ENCODE measurements around the gene DLK2. TPM values are rescaled to one million over a fixed set of nuclear protein-coding genes. Genes with fewer than 3 reads are reported as not detected.
"Not testable (repeated sequence)": the region's sequence is repeated elsewhere in the genome, so short reads cannot be mapped to it uniquely, and the experiment has no call there.

Gene DLK2
- total RNA-seq, 6 experiments from 2014 or later = 1.8 to 2.9 (median 2.2) TPM

DNA sequence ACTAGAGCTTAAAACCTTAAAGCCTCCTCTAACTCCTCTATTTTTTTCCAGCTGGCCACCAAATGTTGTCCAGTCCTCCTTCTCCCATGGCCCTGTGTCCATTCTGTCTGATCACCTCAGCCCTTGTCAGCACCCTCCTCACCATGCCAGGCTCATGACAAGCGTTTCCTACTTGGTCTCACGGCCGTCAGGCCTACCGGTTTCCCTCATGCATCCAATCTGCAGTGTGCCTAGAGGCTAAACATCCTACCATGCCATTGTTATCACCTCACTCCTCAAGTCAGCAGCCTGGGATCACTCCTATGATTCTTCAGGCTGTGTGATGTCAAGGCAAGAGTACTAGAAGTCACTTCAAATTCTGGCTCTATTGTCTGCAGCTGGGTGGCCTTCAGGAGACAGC lies 12.4 kb upstream of the DLK2 start:
- Mint-ChIP-seq H3K4me1 (ENCODE audit: low read depth) (0 out of 2 replicates have a peak, but pooled peaks cover 5% of the 10 kb centered on the region), H3K36me3 (ENCODE audit: low read depth) (no peaks in the 10 kb centered on the region), H3K27ac (no peak overlapping the region), H3K27me3 (ENCODE audit: insufficient read depth) (peaks cover 8% of the 10 kb centered on the region), H3K4me3 (no peak overlapping the region), H3K9me3 (no peaks in the 10 kb centered on the region)
- no peak for DNase-seq
- TF ChIP-seq CTCF (IDR thresholded peaks at IDR 0.05) = no peak

DNA sequence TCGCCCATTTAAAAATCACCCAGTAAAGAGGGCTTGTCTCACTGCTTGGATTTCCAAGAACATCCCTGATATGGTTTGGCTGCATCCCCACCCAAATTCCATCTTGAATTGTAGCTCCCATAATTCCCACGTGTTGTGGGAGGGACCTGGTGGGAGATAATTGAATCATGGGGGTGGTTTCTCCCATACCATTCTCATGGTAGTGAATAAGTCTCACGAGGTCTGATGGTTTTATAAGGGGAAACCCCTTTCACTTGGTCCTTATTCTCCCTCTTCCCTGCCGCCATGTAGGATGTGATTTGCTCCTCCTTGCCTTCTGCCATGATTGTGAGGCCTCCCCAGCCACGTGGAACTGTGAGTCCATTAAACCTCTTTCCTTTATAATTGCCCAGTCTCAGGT lies 11.9 kb upstream of the DLK2 start:
- peaks cover 11% of the 10 kb centered on the region for H3K27me3 Mint-ChIP-seq (ENCODE audit: insufficient read depth)
- H3K9me3 Mint-ChIP-seq; H3K4me3 Mint-ChIP-seq; H3K27ac Mint-ChIP-seq; DNase-seq; H3K4me1 Mint-ChIP-seq (ENCODE audit: low read depth); H3K36me3 Mint-ChIP-seq (ENCODE audit: low read depth): not testable (repeated sequence)

DNA sequence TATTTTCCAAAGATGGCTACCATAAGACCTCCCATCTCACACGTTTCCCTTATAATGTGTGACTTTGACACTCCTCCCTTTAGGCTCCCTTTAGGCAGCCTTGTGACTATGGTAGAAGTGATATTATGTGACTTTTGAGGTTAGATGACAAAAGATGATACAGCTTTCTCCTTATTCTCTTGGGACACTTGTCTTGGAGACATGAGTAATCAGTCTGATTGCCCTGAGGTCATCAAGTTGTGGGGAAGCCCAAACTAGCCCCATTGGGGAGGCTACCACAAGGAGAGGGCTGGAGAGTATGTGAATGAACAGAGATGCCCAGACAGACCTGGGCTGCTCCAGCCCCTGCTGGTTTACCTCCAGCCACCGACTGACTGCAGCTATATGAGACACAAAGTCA lies 10.6 kb upstream of the DLK2 start:
- no peaks in the 10 kb centered on the region for H3K9me3 Mint-ChIP-seq
- no peak for TF ChIP-seq CTCF (IDR thresholded peaks at IDR 0.05)
- DNase-seq = no peak
- 0 out of 2 replicates have a peak, but pooled peaks cover 5% of the 10 kb centered on the region for H3K4me1 Mint-ChIP-seq (ENCODE audit: low read depth)
- H3K4me3 Mint-ChIP-seq = no peak overlapping the region
- H3K27ac Mint-ChIP-seq = no peak overlapping the region
- H3K36me3 Mint-ChIP-seq (ENCODE audit: low read depth) = no peaks in the 10 kb centered on the region
- peaks cover 13% of the 10 kb centered on the region for H3K27me3 Mint-ChIP-seq (ENCODE audit: insufficient read depth)

DNA sequence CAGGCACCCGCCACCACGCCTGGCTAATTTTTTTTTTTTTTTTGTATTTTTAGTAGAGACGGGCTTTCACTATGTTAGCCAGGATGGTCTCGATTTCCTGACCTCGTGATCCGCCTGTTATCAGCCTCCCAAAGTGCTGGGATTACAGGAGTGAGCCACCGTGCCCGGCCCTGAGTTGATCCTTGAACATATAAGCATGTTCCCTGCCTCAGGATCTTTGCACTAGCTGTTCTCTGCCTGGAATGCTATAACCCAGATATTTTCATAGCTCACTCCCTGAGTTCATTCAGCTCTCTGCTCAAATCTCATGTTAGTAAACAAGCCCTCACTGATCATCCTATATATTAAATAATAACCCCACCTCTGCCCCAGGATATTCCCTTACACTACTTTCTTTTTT lies 9.0 kb upstream of the DLK2 start:
- DNase-seq = no peak
- H3K27me3 Mint-ChIP-seq (ENCODE audit: insufficient read depth) = peaks cover 13% of the 10 kb centered on the region
- H3K9me3 Mint-ChIP-seq = no peaks in the 10 kb centered on the region
- TF ChIP-seq CTCF (IDR thresholded peaks at IDR 0.05) = no peak
- H3K36me3 Mint-ChIP-seq (ENCODE audit: low read depth) = no peaks in the 10 kb centered on the region
- no peak overlapping the region for H3K4me3 Mint-ChIP-seq
- 0 out of 2 replicates have a peak, but pooled peaks cover 5% of the 10 kb centered on the region for H3K4me1 Mint-ChIP-seq (ENCODE audit: low read depth)
- no peak overlapping the region for H3K27ac Mint-ChIP-seq

DNA sequence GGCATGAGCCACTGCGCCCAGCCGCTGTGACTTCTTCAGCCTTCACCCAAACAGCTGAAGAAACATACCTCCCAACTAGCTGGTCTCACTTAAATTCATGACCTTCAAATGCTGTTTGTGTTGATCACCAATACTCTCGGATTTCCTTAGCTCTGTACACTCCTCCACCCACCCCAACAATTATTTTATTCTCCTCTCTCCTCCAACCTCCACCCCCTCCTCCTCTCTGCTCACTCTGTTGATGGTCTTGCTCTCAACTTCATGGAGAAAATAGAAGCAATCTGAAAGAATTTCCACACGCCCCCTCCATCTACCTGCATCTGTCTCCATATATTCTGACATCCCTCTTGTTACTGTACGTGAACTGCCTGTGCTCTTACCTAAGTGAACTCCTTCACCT lies 6.6 kb upstream of the DLK2 start:
- 0 out of 2 replicates have a peak, but pooled peaks cover 5% of the 10 kb centered on the region for H3K4me1 Mint-ChIP-seq (ENCODE audit: low read depth)
- no peak overlapping the region for H3K4me3 Mint-ChIP-seq
- peaks cover 8% of the 10 kb centered on the region for H3K27me3 Mint-ChIP-seq (ENCODE audit: insufficient read depth)
- DNase-seq = no peak
- no peak for TF ChIP-seq CTCF (IDR thresholded peaks at IDR 0.05)
- no peak overlapping the region for H3K27ac Mint-ChIP-seq
- no peaks in the 10 kb centered on the region for H3K36me3 Mint-ChIP-seq (ENCODE audit: low read depth)
- H3K9me3 Mint-ChIP-seq = no peaks in the 10 kb centered on the region

GRCh38 chr6:43460032-43460431 lies 4.7 kb upstream of the DLK2 start:
- Mint-ChIP-seq H3K4me1 (ENCODE audit: low read depth) (peaks cover 7% of the 10 kb centered on the region), H3K27ac (no peak overlapping the region), H3K36me3 (ENCODE audit: low read depth) (no peaks in the 10 kb centered on the region), H3K9me3 (no peaks in the 10 kb centered on the region), H3K4me3 (no peak overlapping the region), H3K27me3 (ENCODE audit: insufficient read depth) (peaks cover 15% of the 10 kb centered on the region)
- no peak for DNase-seq
- no peak for TF ChIP-seq CTCF (IDR thresholded peaks at IDR 0.05)

Data from HFFc6 (cell line).